HG03135 (cell line): ENCODE measurements around the gene ARMC9.
"Not testable (repeated sequence)": the region's sequence is repeated elsewhere in the genome, so short reads cannot be mapped to it uniquely, and the experiment has no call there.

Experiments used
- ATAC-seq: cut with Tn5 transposase; IDR thresholded peaks from one replicate; pipeline ENCODE4 v1.9.1; 2021; ENCODE audit warnings: mild to moderate bottlenecking, moderate library complexity; ENCODE audit not compliant: unreplicated experiment

Gene ARMC9

DNA sequence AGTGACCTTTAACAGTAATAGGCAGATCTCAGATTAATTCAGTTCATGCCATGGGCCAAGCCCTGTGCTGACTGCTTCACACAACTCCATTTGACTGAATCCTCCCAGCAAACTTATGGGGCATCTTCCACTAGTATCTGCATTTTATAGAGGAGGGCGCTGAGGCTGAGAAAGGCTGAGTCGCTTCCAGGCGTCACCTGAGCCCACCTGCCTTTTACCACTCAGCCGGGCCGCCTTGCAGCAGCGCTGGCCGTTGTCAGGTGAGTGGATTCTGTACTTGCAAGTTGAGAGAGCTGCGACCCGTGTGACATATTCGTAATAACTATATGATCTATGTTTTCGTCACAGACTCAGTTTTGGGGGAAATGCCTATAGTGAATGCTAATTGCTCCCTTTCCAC is 137.8 kb downstream of the ARMC9 start:
- ATAC-seq = no peak

DNA sequence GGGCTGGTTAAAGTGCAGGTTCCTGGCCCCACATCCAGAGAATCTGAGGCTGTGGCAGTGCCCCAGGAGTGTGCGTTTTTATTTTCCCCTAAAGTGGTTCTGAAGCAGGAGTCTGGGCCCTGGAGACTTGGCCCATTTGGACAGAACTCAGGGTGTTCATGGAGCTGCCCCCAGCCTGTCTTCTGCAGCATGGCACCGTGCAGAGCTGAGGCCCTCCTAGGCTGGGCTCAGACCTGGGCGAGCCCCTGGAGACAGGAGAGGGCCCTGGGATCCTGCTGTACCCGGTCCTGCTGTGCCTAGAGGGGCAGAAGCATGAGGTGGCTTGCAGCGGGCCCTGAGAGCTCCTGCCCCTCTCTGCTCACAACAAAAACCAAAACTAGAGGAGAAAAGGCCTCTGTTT is 138.3 kb downstream of the ARMC9 start:
- ATAC-seq = no peak

- ATAC-seq = no peak
Observed at GRCh38 chr2:231337807-231338759, 139.7 kb downstream of the ARMC9 start.

DNA sequence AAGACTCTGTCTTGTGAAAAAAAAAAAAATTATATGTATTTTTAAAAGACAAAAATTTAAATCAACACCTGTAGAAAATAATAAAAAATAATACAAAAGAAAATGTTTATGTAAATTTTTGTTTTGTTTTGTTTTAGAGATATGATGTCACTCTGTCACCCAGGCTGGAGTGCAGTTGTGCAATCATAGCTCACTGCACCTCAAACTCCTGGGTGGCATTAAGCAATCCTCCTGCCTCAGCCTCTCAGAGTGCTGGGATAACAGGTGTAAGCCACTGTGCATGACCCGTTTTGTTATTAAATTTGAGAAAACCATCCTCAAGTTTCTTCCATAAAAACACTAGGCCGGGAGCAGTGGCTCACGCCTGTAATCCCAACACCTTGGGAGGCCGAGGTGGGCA is 140.9 kb downstream of the ARMC9 start:
- no peak for ATAC-seq

DNA sequence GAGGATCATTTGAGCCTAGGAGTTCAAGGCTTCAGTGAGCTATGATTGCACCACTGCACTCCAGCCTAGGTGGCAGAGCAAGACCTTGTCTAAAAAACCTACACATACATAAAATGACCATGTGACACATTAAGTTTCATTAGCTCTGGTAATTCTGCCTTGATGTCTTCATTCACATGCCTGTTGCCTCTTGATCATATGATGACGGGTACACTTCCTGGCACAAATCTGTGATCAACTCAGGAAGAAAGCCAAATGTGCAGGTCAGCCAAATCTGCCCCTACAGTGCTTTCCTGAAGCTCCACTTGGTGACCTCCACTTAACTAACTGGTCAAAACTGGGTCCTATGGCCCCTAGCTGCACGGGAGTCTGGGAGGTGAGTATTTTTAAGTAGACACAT is 142.7 kb downstream of the ARMC9 start:
- no peak for ATAC-seq

GRCh38 chr2:231342061-231342711 is 143.8 kb downstream of the ARMC9 start:
- ATAC-seq = no peak

- no peak for ATAC-seq
Observed at GRCh38 chr2:231343006-231343710, 144.7 kb downstream of the ARMC9 start.

DNA sequence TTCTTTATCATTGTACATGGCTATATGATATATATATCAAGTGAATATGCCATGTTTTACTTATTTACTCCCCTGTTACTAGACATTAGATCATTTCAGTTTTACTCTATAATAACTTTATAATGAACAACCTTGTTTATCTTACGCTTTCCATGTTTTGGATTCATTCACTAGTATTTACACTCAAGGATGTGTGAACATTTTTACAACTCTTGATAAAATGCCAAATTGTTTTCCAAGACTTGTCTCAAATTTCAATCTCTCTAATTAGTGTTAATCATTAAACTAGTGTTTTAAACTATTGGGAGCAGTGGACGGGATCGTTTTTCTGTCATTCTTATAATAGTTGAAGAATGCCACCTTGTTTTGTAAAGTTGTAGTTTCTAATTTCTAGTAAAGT is 145.6 kb downstream of the ARMC9 start:
- ATAC-seq = no peak

GRCh38 chr2:231344851-231345250 is 146.4 kb downstream of the ARMC9 start:
- no peak for ATAC-seq

DNA sequence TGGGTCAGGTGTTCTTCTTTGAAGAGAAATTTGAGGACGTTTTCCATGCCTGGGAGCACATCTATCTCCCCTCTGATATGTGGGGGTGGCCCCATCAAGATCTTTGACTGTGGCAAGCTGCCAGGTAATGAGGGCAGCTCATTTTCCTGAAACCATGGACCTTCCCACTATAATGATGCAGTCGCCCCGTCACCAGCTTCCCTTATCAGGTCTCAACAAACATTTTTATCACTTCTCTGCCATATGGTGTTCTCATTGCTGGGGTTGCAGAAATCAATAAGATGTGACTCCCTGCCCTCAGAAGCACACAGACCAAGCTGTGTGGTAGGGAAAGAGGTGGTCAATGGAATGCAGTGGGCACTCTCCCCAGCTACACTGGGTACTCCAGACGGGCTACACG is 148.7 kb downstream of the ARMC9 start:
- no peak for ATAC-seq

GRCh38 chr2:231347638-231348037 is 149.2 kb downstream of the ARMC9 start:
- no peak for ATAC-seq

- no peak for ATAC-seq
Observed at GRCh38 chr2:231348173-231348572, 149.7 kb downstream of the ARMC9 start.

DNA sequence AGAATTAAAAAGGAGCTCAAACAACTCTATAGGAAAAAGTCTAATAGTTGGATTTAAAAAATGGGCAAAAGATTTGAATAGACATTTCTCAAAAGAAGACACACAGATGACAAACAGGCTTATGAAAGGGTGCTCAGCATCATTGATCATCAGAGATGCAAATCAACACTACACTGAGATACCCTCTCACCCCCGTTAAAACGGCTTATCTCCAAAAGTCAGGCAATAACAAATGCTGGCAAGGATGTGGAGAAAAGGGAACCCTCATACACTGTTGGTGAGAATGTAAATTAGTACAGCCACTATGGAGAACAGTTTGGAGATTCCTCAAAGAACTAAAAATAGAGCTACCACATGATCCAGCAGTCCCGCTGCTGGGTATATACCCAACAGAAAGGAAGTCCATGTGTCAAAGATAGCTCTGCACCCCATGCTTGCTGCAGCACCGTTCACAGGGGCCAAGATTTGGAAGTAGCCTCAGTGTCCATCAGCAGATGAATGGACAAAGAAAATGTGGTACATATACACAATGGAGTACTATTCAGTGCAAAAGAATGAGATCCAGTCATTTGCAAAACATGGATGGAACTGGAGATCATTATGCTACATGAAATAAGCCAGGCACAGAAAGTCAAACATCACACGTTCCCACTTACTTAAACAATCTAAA is 150.4 kb downstream of the ARMC9 start:
- ATAC-seq = no peak

- ATAC-seq = not testable (repeated sequence)
Observed at GRCh38 chr2:231349374-231349735, 150.9 kb downstream of the ARMC9 start.

DNA sequence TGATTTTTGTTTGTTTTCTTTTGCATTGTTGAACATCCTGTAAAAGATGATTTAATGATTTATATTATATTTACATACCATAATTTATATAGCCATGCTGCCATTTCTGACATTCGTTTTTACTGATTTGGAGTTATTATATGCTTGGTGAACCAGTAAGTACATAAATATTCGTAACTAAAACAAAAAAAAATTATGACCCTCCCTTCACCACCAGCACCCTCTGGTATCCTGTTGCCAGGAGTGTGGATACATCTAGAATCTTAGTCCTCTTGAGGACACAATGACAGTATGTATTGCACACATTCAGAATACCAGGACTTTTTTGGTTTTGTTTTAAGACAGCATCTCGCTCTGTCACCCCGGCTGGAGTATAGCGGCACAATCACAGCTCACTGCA is 153.2 kb downstream of the ARMC9 start:
- no peak for ATAC-seq

GRCh38 chr2:231353469-231353868 is 155.0 kb downstream of the ARMC9 start:
- no peak for ATAC-seq

DNA sequence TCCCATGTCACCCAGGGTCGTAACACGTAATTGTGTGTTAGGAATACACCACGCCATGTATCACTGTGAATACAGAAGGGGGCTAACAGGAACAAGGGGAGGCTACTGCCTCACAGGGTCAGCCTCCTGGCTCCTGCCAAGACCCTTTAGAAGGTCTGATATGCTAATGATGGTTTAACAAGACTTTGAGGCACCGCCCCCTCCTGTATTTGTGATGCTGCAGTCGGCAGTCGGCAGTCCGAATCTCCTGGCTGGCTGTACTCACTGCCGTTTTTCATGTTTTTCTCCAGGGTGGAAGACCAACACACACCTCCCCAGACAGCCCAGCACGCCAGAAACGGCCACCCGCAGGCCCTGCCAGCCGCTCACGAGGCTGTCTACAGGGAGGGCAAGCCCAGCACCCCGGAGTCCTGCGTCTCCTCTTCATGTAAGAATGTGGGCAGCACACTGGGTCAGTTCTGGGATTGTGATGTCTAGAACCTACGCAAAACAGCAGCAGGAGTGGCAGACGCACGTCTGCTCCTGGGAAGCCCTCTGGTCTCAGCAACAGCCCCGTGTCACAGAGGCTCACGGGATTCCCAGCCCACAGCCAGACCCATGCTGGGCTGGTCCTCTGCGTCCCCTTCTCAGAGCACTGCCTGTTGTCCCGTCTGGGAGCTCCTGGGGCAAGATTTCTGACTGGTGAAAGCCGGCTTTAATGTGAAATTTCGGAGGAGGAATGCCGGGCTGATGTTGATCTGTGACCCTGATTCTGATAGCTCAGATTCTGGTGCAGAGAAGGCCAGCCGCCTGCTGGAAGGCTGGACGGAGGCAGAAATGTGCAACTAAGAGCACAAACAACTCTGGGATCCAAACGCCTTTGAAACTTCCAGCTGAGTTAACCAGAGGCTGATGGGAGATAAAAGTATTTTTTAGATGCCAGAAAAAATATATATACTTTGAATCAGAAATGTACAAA is 157.4 kb downstream of the ARMC9 start:
- ATAC-seq = no peak

DNA sequence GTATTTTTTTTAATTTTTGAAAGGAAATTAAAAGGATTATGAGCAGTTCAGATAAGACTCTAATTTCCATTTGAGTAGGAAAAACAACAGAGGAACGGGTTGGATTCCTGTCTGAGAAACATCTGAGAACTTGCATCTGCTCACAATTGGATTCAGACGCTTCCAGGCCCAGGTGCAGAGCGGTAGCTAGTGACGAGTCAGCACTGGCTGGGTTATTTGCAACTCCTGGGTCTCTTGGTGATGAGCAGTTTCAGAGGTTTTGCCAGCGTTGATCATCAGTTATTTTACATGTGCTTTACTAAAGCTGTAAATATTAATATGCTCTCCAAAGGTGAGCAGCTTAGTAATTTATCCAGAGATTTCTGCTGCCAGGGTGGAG is 158.0 kb downstream of the ARMC9 start:
- no peak for ATAC-seq

GRCh38 chr2:231357048-231357447 is 158.6 kb downstream of the ARMC9 start:
- no peak for ATAC-seq

- ATAC-seq = no peak
Observed at GRCh38 chr2:231357931-231358330, 159.5 kb downstream of the ARMC9 start.
